ENCODE data around the gene KCNT2. TPM values are rescaled to one million over a fixed set of nuclear protein-coding genes. Genes with fewer than 3 reads are reported as not detected.
"Not testable (repeated sequence)": the region's sequence is repeated elsewhere in the genome, so short reads cannot be mapped to it uniquely, and the experiment has no call there.

Gene KCNT2
- polyA plus RNA-seq, 1 of the 3 experiments (the other 2 are of a cell fraction): 0.56 TPM

GRCh38 chr1:196522574-196523345 is 85.5 kb downstream of the KCNT2 start:
- H3K4me1 ChIP-seq (ENCODE audit: control insufficient read depth in 1 of 2, insufficient read depth in 2 of 2, low read depth in 1 of 2, low read length in 1 of 2); H3K4me2 ChIP-seq; H2AFZ ChIP-seq (ENCODE audit: low read depth); H3F3A ChIP-seq (replicated peaks; ENCODE audit: insufficient read depth); H3K27ac ChIP-seq (ENCODE audit: low read depth in 2 of 2, low read length in 1 of 2); POLR2A ChIA-PET; H4K20me1 ChIP-seq (ENCODE audit: insufficient read depth); H3K9ac ChIP-seq; H3K4me3 ChIP-seq (ENCODE audit: low read depth in 2 of 2, low read length in 1 of 2); H3K9me2 ChIP-seq; H3K79me2 ChIP-seq (ENCODE audit: insufficient read depth); CTCF ChIA-PET; H3K9me3 ChIP-seq; DNase-seq; H3K27me3 ChIP-seq (ENCODE audit: insufficient read depth); H3K36me3 ChIP-seq (replicated peaks in 1 of 2; ENCODE audit: control insufficient read depth in 1 of 2, insufficient read depth in 2 of 2, low read length in 1 of 2): not testable (repeated sequence)
- 84% methylated on average over 12 of the region's 12 CpGs for WGBS (ENCODE audit: low lambda C conversion rate)

DNA sequence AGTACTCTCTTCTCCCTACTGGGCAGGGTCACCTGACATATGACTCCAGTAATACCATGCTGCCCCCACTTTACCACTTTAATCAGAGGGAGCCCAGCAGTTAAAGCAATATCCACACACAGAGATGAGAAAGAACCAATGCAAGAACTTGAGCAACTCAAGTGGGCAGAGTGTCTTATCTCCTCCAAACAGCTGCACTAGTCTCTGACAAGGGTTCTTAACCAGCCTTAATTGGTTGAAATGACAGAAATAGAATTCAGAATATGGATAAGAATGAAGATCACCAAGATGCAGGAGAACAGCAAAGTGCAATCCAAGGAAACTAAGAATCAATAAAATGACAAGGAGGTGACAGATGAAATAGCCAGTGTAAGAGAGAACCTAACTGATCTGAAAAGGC is 91.0 kb downstream of the KCNT2 start:
- ChIA-PET CTCF (interaction anchor here (0.7 kb wide), 1 partner anchor 218 kb away, joined by 3 read pairs; no protein-coding TSS in a partner anchor), POLR2A (no interaction called here)
- Histone ChIP-seq H3K4me2 (no peak overlapping the region), H3F3A (replicated peaks; ENCODE audit: insufficient read depth) (no peaks in the 10 kb centered on the region), H4K20me1 (ENCODE audit: insufficient read depth) (no peaks in the 10 kb centered on the region), H2AFZ (ENCODE audit: low read depth) (no peak overlapping the region), H3K4me1 (ENCODE audit: control insufficient read depth in 1 of 2, insufficient read depth in 2 of 2, low read depth in 1 of 2, low read length in 1 of 2) (peaks cover 0 to 8% of the 10 kb centered on the region in 2 experiments; a peak in 1 of 4 replicates), H3K27me3 (ENCODE audit: insufficient read depth) (no peaks in the 10 kb centered on the region), H3K9me2 (no peaks in the 10 kb centered on the region), H3K79me2 (ENCODE audit: insufficient read depth) (no peaks in the 10 kb centered on the region), H3K9me3 (no peaks in the 10 kb centered on the region), H3K4me3 (ENCODE audit: low read depth in 2 of 2, low read length in 1 of 2) (no peak overlapping the region), H3K27ac (ENCODE audit: low read depth in 2 of 2, low read length in 1 of 2) (no peak overlapping the region), H3K9ac (no peak overlapping the region), H3K36me3 (replicated peaks in 1 of 2; ENCODE audit: control insufficient read depth in 1 of 2, insufficient read depth in 2 of 2, low read length in 1 of 2) (no peaks in the 10 kb centered on the region)
- DNase-seq: no peak
- no peak for TF ChIP-seq FOSL2 (IDR thresholded peaks at IDR 0.05; ENCODE audit: borderline replicate concordance, low read depth)
- TF ChIP-seq RFX5 (IDR thresholded peaks at IDR 0.05; ENCODE audit: low read length): no peak
- no peak for TF ChIP-seq SMC3 (IDR thresholded peaks at IDR 0.05; ENCODE audit: low read depth, low read length)
- no peak for TF ChIP-seq ZBTB33 (IDR thresholded peaks at IDR 0.05; ENCODE audit: borderline replicate concordance, low read depth)
- TF ChIP-seq RAD21 (IDR thresholded peaks at IDR 0.05; ENCODE audit: low read length): no peak
- TF ChIP-seq IRF3 (IDR thresholded peaks at IDR 0.05; ENCODE audit: low read depth, low read length): no peak
- no peak for TF ChIP-seq PBX3 (IDR thresholded peaks at IDR 0.05)
- TF ChIP-seq MXI1 (IDR thresholded peaks at IDR 0.05; ENCODE audit: low read depth, low read length): no peak
- TF ChIP-seq TEAD4 (IDR thresholded peaks at IDR 0.05; ENCODE audit: borderline replicate concordance, insufficient read depth): no peak
- TF ChIP-seq GABPA (IDR thresholded peaks at IDR 0.05; ENCODE audit: low read depth): no peak
- TF ChIP-seq NRF1 (IDR thresholded peaks at IDR 0.05; ENCODE audit: low read depth, low read length): no peak
- TF ChIP-seq RCOR1 (IDR thresholded peaks at IDR 0.05; ENCODE audit: low read length): no peak
- TF ChIP-seq FOXJ3 (CRISPR knock-in tag; IDR thresholded peaks at IDR 0.05): no peak
- TF ChIP-seq YY1 (IDR thresholded peaks at IDR 0.05; ENCODE audit: low read depth): no peak
- TF ChIP-seq POLR2AphosphoS5 (IDR thresholded peaks at IDR 0.05; ENCODE audit: low read depth, low read length): no peak
- TF ChIP-seq CTCF (IDR thresholded peaks at IDR 0.05): no peak
- no peak for TF ChIP-seq ELF1 (IDR thresholded peaks at IDR 0.05)
- no peak for TF ChIP-seq CHD2 (IDR thresholded peaks at IDR 0.05; ENCODE audit: low read length, partially characterized antibody)
